AML-193 (cell line): ENCODE data around the gene F2RL1.
"Not testable (repeated sequence)": the region's sequence is repeated elsewhere in the genome, so short reads cannot be mapped to it uniquely, and the experiment has no call there.

ENCODE experiments used
- DNase-seq, 2 experiments: peaks; one replicate each; lab custom pipeline; 2025; lab: John Stamatoyannopoulos, UW

Gene F2RL1

DNA sequence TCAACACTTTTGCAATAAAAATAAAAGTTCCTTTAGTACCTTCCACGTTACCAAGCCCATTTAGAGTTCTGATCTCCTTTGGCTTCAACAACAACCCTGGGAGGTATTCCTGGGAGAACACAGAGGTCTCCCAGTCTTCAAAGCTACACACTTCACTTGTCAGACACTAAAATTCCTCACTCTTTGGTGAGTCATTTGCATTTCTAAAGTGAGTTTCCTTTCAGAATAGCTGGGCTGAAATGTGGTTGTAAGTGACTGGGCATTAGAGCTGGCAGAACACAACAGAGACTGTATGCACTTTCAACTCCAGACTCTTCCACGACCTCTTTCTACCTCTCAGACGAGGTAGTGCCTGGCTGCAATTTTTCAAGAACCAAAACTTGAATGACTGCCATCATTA is 11.5 kb upstream of the F2RL1 start:
- no peak for DNase-seq

DNA sequence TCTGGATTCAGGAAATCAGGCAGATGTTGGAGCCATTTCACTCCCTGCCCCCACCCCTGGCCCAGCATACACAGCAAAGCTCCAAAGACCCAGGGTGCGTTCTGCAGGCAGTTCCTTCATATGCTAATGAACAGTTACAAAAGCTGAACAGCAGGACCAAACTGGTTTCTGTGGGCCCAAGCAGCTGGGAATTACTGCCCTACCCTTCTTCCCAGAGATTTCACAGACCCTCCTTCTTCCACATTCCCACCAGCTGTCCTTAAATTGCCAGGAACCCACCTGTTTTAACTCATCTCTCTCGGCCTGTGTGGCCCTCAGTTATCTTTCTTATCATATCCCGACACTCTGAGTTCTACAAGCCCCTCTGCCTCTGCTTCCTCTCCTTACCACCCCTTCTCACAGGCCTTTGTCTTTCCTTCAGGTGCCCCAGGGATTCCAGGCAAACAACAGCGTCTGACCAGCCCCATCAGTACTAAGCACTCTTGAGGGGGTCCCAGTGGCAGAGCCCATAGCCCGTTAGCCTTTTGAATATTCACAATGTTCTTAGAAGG is 10.6 kb upstream of the F2RL1 start:
- no peak for DNase-seq

GRCh38 chr5:76809141-76809540 is 9.7 kb upstream of the F2RL1 start:
- no peak for DNase-seq

- DNase-seq = no peak
Measured at GRCh38 chr5:76810236-76810635, 8.6 kb upstream of the F2RL1 start.

- DNase-seq = no peak
Measured at GRCh38 chr5:76811214-76811613, 7.6 kb upstream of the F2RL1 start.

GRCh38 chr5:76812209-76812608 is 6.6 kb upstream of the F2RL1 start:
- not testable (repeated sequence) for DNase-seq

DNA sequence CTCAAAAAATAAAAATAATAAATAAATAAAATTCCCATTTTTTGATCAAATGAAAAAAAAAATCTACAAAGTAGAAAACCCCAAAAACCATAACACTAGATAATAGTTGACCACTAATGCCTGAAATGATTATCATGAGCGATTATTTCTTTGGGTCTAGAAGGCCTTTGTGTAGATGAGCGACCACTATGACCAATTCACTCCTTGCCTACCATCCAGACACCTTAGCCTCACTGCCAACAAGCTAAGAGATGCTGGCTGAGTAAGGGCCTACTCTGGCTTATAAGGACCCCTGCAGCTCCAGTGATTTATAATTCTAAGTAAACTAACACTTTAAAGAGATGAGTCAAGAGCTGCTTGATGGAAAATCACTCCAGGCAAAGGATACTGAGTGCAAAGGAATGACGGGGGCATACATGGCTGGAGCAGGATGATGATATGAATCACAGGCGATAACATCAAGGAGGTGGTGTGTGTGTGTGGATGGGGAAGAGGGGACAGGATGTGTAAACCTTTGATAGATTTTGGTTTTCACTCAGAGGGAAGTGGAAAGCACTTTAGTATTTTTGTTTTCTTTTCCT is 4.8 kb upstream of the F2RL1 start:
- no peak for DNase-seq

DNA sequence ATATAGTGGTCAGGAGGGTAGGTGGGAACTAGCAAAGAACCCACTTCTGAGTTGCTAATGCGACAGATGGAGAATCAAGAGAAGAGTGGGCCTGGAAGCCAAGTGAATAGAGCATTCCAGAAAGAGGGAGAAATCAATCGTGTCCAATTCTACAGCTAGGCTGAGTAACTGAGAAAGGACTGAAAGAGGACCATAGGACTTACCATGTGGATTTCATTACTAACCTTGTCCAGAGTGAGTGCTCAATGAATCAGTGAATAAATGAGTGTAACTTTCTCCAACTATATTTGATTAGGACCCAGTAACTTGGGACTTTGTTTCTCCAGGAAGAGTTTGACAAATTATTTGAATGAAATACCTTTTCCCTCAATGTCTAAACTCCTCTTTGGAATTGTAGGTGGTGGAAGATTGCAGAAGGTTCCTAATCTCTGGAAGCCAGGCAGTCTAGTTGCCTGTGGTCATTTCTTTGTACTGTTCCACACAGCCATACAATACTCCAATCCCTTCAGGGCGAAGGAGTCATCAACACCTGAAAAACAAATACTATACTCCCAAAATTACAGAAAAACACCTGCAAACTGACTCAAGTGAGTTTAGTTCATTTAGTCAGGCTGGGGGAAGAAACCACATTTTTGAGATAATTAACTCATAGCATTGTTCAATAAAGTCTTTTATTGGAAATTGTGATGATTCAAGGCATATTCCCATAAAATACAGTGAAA is 2.6 kb upstream of the F2RL1 start:
- DNase-seq = no peak

- DNase-seq = no peak
Measured at GRCh38 chr5:76819851-76820525, 1.2 kb downstream of the F2RL1 start.

DNA sequence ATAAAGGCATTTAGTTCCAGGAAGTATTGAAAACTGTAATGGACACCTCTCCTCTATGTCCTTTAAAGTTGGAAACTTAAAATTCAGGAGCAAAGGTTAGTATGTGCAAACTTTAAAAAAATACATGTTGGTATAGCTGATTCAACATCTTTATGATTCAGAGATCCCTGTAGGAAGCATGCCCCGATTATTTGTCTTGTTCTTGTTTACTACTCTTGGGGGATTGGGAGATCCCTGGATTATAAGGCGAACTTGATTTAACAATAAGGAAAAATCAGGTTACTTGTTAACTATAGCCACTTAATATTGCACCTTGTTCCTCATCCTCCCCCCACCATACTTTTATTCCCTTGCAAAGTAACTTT is 1.7 kb downstream of the F2RL1 start:
- DNase-seq = no peak

GRCh38 chr5:76821136-76821535 is 2.3 kb downstream of the F2RL1 start:
- DNase-seq = no peak

DNA sequence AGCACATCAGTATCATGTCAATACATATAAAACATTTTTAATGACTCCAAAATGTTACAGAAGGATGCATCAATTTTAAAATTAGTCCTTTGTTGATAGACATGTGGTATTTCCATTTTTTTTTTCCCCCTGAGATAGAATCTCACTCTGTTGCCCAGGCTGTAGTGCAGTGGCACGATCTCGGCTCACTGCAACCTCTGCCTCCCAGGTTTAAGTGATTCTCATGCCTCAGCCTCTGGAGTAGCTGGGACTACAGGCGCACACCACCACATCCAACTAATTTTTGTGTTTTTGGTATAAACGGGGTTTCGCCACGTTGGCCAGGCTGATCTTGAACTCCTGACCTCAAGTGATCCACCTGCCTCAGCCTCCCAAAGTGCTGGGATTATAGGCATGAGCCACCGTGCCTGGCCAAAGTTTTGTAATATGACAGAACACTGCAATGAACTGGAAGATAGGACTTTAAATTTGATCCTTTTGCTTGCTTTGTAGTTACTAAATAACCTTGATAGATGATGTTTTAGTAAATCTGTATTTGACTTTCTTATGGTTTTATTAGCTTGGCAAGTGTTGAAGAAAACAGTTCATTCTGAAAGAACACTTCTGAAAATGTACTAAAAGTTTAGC is 3.4 kb downstream of the F2RL1 start:
- not testable (repeated sequence) for DNase-seq

- DNase-seq = not testable (repeated sequence)
Measured at GRCh38 chr5:76826416-76826815, 7.6 kb downstream of the F2RL1 start.

DNA sequence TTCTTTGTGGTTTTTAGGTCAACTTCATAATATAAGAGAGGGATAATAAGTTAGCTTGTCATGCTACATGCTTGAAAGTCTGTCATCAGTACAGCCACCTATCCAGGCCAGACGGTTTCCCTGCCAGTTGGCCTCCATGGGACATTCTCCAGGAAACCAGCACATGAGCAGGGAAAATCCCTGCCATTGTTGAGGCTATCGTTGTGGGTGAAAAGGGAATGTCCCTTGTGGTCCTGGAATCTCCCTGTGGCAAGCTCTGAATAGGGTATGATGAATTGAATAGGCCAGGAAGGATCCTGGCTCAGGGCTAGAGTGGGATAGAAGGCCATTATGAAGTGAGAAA is 12.3 kb downstream of the F2RL1 start:
- DNase-seq = no peak

DNA sequence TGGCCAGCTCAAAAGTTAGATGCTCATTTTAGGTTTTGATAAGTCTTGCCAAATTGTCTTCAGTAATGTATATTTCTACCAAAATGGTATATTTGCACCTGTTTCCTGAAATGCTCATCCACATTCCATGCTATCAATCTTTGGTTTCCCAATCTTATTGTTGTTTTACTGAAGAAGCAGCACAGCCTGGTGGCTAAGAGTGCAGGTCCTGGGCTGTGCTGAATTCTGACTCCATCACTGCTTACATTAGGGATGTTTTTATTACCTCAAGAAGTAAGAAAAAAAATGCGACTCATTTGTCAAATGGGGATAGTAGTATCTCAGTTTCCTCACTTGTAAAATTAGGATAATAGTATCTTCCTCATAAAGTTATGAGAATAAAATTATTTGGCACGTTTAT is 17.4 kb downstream of the F2RL1 start:
- DNase-seq = no peak

DNA sequence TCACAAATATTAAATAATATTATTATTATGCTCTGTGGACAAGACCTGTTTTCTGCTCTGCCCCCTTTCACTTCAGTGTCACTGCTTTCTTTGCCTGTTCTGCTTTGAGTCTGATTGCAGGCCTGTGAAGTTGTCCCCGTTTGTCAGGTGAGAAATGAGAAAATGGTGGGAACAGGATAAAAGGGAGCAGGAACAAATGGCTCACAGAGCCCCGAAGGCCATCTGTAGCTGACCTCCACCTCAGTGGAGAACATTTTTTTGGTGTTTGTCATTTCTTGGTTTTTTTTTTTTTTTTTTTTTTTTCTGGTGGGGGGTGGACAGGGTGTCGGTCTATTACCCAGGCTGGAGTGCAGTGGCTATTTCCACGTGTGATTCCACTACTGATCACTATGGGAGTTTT is 17.8 kb downstream of the F2RL1 start:
- no peak for DNase-seq

GRCh38 chr5:76838481-76839261 is 19.8 kb downstream of the F2RL1 start:
- DNase-seq = no peak

DNA sequence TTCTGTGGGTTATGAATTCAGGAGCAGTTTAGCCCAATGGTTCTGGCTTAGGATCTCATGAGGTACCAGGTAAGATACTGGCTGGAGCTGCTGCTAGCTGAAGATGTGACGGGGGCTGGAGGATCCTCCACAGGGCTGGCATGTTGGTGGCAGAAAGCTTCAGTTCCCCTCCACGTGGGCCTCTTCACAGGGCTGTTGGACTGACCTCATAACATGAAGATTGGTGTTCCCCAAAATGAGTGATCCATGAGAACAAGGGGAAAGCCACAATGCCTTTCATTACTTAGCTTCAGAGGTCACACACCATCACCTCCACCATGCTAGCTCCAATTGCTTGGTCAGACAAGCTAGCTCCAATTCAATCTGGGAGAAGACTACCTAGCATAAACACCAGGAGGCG is 22.5 kb downstream of the F2RL1 start:
- DNase-seq = no peak

DNA sequence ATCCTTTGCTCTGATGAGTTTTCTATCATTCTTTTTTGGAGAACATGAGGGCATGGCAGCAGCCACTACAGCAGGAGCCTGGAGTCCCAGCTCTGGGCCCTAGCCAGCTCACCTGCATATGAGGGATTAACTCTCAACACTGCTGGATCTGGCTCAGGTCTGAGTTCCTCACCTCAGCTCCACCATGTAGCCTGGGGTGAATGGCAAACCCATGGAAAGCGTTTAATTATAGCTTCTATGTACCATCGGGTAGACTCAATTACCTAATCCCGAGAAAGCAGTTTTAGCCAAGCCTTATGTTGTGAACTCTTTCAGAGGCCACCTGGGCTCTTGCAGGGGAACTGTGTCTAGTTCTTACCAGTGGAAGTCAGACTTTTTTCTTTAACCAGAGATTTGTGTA is 27.1 kb downstream of the F2RL1 start:
- no peak for DNase-seq

DNA sequence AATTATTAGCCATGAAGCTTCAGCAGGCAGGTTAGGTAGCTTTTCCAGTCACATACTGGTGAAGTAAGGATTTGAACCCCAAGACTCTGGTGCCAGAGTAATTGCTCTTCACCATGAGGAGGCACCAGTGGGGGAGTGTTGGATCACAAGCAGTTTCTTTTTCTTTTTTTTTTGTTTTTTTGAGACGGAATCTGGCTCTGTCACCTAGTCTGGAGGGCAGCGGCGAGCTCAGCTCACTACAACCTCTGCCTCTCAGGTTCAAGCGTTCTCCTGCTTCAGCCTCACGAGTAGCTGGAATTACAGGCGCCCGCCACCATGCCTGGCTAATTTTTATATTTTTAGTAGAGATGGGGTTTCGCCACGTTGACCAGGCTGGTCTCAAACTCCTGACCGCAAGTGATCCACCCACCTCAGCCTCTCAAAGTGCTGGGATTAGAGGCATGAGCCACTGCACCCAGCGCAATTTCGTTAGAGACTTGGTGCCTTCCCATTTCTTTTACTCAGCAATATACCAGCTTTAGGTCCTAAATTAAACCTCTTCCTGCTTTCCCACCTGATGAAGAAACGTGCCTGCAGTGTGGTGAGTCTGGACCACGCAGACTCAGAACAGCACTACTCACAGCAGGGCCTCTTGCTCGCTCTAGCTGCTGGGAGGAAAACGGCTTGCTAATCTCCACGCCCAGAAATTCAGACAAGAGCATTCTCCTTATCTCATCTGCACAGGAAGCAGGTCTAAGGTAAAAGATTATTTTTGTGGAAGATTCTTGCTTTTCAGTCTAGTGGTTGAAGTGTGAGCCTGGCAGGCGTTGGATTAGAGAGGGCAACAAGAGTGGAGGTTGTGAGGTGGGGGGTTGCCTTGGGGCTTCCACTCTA is 30.8 kb downstream of the F2RL1 start, which contains the start of gene S100Z:
Gene S100Z, plus strand, starts transcription at position 596 of the 873 bp plus-strand sequence. CDS start 25,346 bp downstream, outside the sequence.
- peak; percentile 65 to 66 for DNase-seq
